ENCODE measurements around the gene CNOT3.

Gene CNOT3

GRCh38 chr19:54172471-54173358, 35.2 kb downstream of the CNOT3 start, which contains the start of gene TMC4:
Gene TMC4 (minus strand): TSS chr19:54173160. CDS start chr19:54173117, 43 bp downstream.
- no peak for TF ChIP-seq CTCF (IDR thresholded peaks at IDR 0.05; ENCODE audit: low read depth, low read length)
- DNase-seq (ENCODE audit: low read depth in 2 of 2): peak in 1 of 2 donors; percentile 63
- no peak within 1 kb of the TSS for H3K4me3 ChIP-seq (replicated peaks in 1 of 2; ENCODE audit: low read depth in 2 of 2, low read length in 2 of 2)

- H3K4me3 ChIP-seq (replicated peaks in 1 of 2; ENCODE audit: low read depth in 2 of 2, low read length in 2 of 2): no peak overlapping the region
- no peak for TF ChIP-seq CTCF (IDR thresholded peaks at IDR 0.05; ENCODE audit: low read depth, low read length)
- no peak for DNase-seq (ENCODE audit: low read depth in 2 of 2)
Measured at GRCh38 chr19:54173359-54173699, 35.8 kb downstream of the CNOT3 start.

GRCh38 chr19:54173951-54174834, 36.6 kb downstream of the CNOT3 start:
- no peak for DNase-seq (ENCODE audit: low read depth in 2 of 2)
- no peak for TF ChIP-seq CTCF (IDR thresholded peaks at IDR 0.05; ENCODE audit: low read depth, low read length)
- H3K4me3 ChIP-seq (replicated peaks in 1 of 2; ENCODE audit: low read depth in 2 of 2, low read length in 2 of 2): no peak overlapping the region

GRCh38 chr19:54178581-54179261, 41.2 kb downstream of the CNOT3 start:
- no peak for DNase-seq (ENCODE audit: low read depth in 2 of 2)
- H3K4me3 ChIP-seq (replicated peaks in 1 of 2; ENCODE audit: low read depth in 2 of 2, low read length in 2 of 2): no peak overlapping the region
- no peak for TF ChIP-seq CTCF (IDR thresholded peaks at IDR 0.05; ENCODE audit: low read depth, low read length)

GRCh38 chr19:54179262-54179852, 41.8 kb downstream of the CNOT3 start:
- H3K4me3 ChIP-seq (replicated peaks in 1 of 2; ENCODE audit: low read depth in 2 of 2, low read length in 2 of 2): no peak overlapping the region
- TF ChIP-seq CTCF (IDR thresholded peaks at IDR 0.05; ENCODE audit: low read depth, low read length): no peak
- DNase-seq (ENCODE audit: low read depth in 2 of 2): no peak

- DNase-seq (ENCODE audit: low read depth in 2 of 2): peak; percentile 61 to 86
- H3K4me3 ChIP-seq (replicated peaks in 1 of 2; ENCODE audit: low read depth in 2 of 2, low read length in 2 of 2): no peak overlapping the region
- peak; percentile 44 for TF ChIP-seq CTCF (IDR thresholded peaks at IDR 0.05; ENCODE audit: low read depth, low read length)
Measured at GRCh38 chr19:54179921-54180461, 42.4 kb downstream of the CNOT3 start.
